ENCODE measurements around the gene ESR1.

ESR1 gene

GRCh38 chr6:152094276-152094675 lies 286.8 kb downstream of the ESR1 start:
- no peak for TF ChIP-seq RARB (CRISPR knock-in tag; IDR thresholded peaks at IDR 0.05)
- ATAC-seq = no peak

DNA sequence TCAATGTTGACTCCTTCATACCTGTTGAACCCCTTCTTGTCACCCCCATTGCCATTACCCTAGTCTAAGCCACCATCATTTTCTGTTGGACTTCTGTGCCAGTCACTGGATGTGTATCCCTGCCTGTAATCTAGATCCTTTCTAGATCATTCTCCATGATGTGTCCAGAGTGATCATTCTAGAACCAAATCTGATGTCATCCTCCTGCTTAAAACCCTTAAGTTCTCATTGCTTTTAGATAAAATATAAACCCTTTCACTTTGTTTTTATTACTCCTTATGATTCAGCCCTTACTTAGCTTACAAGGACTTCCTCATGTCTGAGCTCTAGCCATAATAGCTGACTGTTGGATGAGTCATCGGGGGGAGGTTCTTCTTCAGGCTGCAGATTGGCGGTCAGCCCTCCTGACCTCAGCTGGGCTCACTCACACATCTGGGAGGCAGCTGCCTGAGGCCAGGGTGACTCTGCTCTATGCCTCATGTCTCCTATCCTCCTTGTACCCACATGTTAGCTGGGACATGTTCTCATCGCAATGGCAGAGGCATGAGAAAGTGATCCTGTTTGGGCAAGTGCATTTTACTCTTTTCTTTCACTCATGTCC lies 287.6 kb downstream of the ESR1 start:
- peak; percentile 88 for ATAC-seq

GRCh38 chr6:152096863-152097496 lies 289.5 kb downstream of the ESR1 start:
- ATAC-seq = peak; percentile 78
- TF ChIP-seq ISL1 (CRISPR knock-in tag; IDR thresholded peaks at IDR 0.05) (0 out of 2 replicates have a peak, but pooled peaks have one; percentile 19), ZNF8 (CRISPR knock-in tag; IDR thresholded peaks at IDR 0.05) (no peak), CSDC2 (CRISPR knock-in tag; IDR thresholded peaks at IDR 0.05) (no peak), ZNF70 (CRISPR knock-in tag; IDR thresholded peaks at IDR 0.05) (no peak)

More for the DNA sequence above, 287.6 kb downstream of the ESR1 start:
- TF ChIP-seq ZNF565 (CRISPR knock-in tag; conservative IDR thresholded peaks at IDR 0.05; ENCODE audit: low read depth) = no peak
- no peak for TF ChIP-seq TOX (CRISPR knock-in tag; IDR thresholded peaks at IDR 0.05; ENCODE audit: borderline replicate concordance)
- TF ChIP-seq BACH2 (CRISPR knock-in tag; IDR thresholded peaks at IDR 0.05; ENCODE audit: borderline replicate concordance) = no peak
- no peak for TF ChIP-seq OSR1 (CRISPR knock-in tag; IDR thresholded peaks at IDR 0.05)
- TF ChIP-seq TCF4 (CRISPR knock-in tag; IDR thresholded peaks at IDR 0.05; ENCODE audit: borderline replicate concordance) = no peak
- TF ChIP-seq ZNF70 (CRISPR knock-in tag; IDR thresholded peaks at IDR 0.05) = no peak
- TF ChIP-seq CSDC2 (CRISPR knock-in tag; IDR thresholded peaks at IDR 0.05) = no peak

DNA sequence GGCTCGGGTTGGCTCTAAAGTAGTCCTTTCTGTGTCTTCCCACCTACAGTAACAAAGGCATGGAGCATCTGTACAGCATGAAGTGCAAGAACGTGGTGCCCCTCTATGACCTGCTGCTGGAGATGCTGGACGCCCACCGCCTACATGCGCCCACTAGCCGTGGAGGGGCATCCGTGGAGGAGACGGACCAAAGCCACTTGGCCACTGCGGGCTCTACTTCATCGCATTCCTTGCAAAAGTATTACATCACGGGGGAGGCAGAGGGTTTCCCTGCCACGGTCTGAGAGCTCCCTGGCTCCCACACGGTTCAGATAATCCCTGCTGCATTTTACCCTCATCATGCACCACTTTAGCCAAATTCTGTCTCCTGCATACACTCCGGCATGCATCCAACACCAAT lies 291.2 kb downstream of the ESR1 start:
- no peak for ATAC-seq
- TF ChIP-seq ESRRG (CRISPR knock-in tag; IDR thresholded peaks at IDR 0.05) (no peak), ISL1 (CRISPR knock-in tag; IDR thresholded peaks at IDR 0.05) (no peak), ZC3H10 (CRISPR knock-in tag; IDR thresholded peaks at IDR 0.05) (no peak), PPARA (CRISPR knock-in tag; IDR thresholded peaks at IDR 0.05; ENCODE audit: borderline replicate concordance) (no peak), RARB (CRISPR knock-in tag; IDR thresholded peaks at IDR 0.05) (no peak), BACH2 (CRISPR knock-in tag; IDR thresholded peaks at IDR 0.05; ENCODE audit: borderline replicate concordance) (no peak), POU6F1 (CRISPR knock-in tag; IDR thresholded peaks at IDR 0.05; ENCODE audit: borderline replicate concordance, low read depth) (no peak), CSRNP3 (CRISPR knock-in tag; IDR thresholded peaks at IDR 0.05) (no peak), ZFP30 (CRISPR knock-in tag; IDR thresholded peaks at IDR 0.05) (no peak), ZNF70 (CRISPR knock-in tag; IDR thresholded peaks at IDR 0.05) (no peak), ARNTL (CRISPR knock-in tag; IDR thresholded peaks at IDR 0.05; ENCODE audit: borderline replicate concordance, low read depth) (no peak), CSDC2 (CRISPR knock-in tag; IDR thresholded peaks at IDR 0.05) (no peak), ZNF565 (CRISPR knock-in tag; conservative IDR thresholded peaks at IDR 0.05; ENCODE audit: low read depth) (no peak), ZNF8 (CRISPR knock-in tag; IDR thresholded peaks at IDR 0.05) (no peak), GLIS3 (CRISPR knock-in tag; IDR thresholded peaks at IDR 0.05) (no peak), OSR1 (CRISPR knock-in tag; IDR thresholded peaks at IDR 0.05) (no peak), TOX (CRISPR knock-in tag; IDR thresholded peaks at IDR 0.05; ENCODE audit: borderline replicate concordance) (no peak)
- TF ChIP-seq, protein P1, sequence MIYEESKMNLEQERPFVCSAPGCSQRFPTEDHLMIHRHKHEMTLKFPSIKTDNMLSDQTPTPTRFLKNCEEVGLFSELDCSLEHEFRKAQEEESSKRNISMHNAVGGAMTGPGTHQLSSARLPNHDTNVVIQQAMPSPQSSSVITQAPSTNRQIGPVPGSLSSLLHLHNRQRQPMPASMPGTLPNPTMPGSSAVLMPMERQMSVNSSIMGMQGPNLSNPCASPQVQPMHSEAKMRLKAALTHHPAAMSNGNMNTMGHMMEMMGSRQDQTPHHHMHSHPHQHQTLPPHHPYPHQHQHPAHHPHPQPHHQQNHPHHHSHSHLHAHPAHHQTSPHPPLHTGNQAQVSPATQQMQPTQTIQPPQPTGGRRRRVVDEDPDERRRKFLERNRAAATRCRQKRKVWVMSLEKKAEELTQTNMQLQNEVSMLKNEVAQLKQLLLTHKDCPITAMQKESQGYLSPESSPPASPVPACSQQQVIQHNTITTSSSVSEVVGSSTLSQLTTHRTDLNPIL (CRISPR knock-in tag; IDR thresholded peaks at IDR 0.05; ENCODE audit: low read depth) = no peak
- TF ChIP-seq, protein P2, sequence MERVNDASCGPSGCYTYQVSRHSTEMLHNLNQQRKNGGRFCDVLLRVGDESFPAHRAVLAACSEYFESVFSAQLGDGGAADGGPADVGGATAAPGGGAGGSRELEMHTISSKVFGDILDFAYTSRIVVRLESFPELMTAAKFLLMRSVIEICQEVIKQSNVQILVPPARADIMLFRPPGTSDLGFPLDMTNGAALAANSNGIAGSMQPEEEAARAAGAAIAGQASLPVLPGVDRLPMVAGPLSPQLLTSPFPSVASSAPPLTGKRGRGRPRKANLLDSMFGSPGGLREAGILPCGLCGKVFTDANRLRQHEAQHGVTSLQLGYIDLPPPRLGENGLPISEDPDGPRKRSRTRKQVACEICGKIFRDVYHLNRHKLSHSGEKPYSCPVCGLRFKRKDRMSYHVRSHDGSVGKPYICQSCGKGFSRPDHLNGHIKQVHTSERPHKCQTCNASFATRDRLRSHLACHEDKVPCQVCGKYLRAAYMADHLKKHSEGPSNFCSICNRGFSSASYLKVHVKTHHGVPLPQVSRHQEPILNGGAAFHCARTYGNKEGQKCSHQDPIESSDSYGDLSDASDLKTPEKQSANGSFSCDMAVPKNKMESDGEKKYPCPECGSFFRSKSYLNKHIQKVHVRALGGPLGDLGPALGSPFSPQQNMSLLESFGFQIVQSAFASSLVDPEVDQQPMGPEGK (CRISPR knock-in tag; IDR thresholded peaks at IDR 0.05; ENCODE audit: borderline replicate concordance) = no peak
